Smooth muscle cell (in vitro differentiated cells): ENCODE results near the gene NNT. TPM values are rescaled to one million over a fixed set of nuclear protein-coding genes. Genes with fewer than 3 reads are reported as not detected.

Experiments
- DNase-seq: peaks from one replicate; lab custom pipeline; 2025; ENCODE audit not compliant: unreplicated experiment; lab: John Stamatoyannopoulos, UW
- H2AFZ ChIP-seq: fragments of 200-600 bp; sonication (generic); 2 replicates; pipeline ENCODE4 v1.6.0; 2016; ENCODE audit warnings: antibody characterized with exemption, low read depth, mild to moderate bottlenecking
- H3F3A ChIP-seq: fragments of 200-600 bp; sonication (generic); 2 replicates; pipeline ENCODE4 v1.6.0; 2017; ENCODE audit warnings: antibody characterized with exemption, low read depth
- H3K27ac ChIP-seq: fragments of 200-600 bp; sonication (generic); 2 replicates; pipeline ENCODE4 v1.5.1; 2016; ENCODE audit warnings: low read depth, mild to moderate bottlenecking
- H3K27me3 ChIP-seq: fragments of 200-600 bp; sonication (generic); 2 replicates; pipeline ENCODE4 v1.6.1; 2016; ENCODE audit warnings: low read depth, mild to moderate bottlenecking
- H3K36me3 ChIP-seq: fragments of 200-600 bp; sonication (generic); 2 replicates; pipeline ENCODE4 v1.5.1; 2016; ENCODE audit warnings: low read depth
- H3K4me1 ChIP-seq: fragments of 200-600 bp; sonication (generic); 2 replicates; pipeline ENCODE4 v1.5.1; 2016; ENCODE audit warnings: low read depth
- H3K4me2 ChIP-seq: fragments of 200-600 bp; sonication (generic); 2 replicates; pipeline ENCODE4 v1.6.0; 2016; ENCODE audit warnings: mild to moderate bottlenecking
- H3K4me3 ChIP-seq: fragments of 200-600 bp; sonication (generic); 2 replicates; pipeline ENCODE4 v1.5.1; 2016; ENCODE audit warnings: mild to moderate bottlenecking
- H3K79me2 ChIP-seq: fragments of 200-600 bp; sonication (generic); 2 replicates; pipeline ENCODE4 v1.6.0; 2016; ENCODE audit warnings: low read depth, mild to moderate bottlenecking
- H3K9ac ChIP-seq: fragments of 200-600 bp; sonication (generic); 2 replicates; pipeline ENCODE4 v1.6.0; 2016; ENCODE audit warnings: low read depth
- H3K9me3 ChIP-seq: fragments of 200-600 bp; sonication (generic); replicated peaks from 2 replicates; pipeline ENCODE4 v1.5.1; 2016; ENCODE audit warnings: low read depth
- H4K20me1 ChIP-seq: fragments of 200-600 bp; sonication (generic); 2 replicates; pipeline ENCODE4 v1.6.0; 2016; ENCODE audit warnings: low read depth
- WGBS: methylation state at CpG from one replicate; pipeline ENCODE4 v1.1.7; 2016; ENCODE audit warnings: low lambda C conversion rate; 5-methylcytosine and 5-hydroxymethylcytosine counted together
- polyA plus RNA-seq: library from polyadenylated mRNA; unstranded; fragments of >200 nt; fragmentation: Nextera tagmentation; extraction: Ambion mirVana; gene quantifications from 2 replicates; pipeline ENCODE4 v1.2.1, GENCODE V29; 2016
- total RNA-seq: library from RNA; depleted of rRNA; stranded (reverse); fragments of >200 nt; gene quantifications from 2 replicates; pipeline ENCODE4 v1.2.3, GENCODE V29; 2014
- TF ChIP-seq, protein P1 (sequence below): fragments of 200-600 bp; sonication (generic); IDR thresholded peaks from 2 replicates; pipeline ENCODE4 v1.5.1; 2017; ENCODE audit warnings: borderline replicate concordance, mild to moderate bottlenecking, antibody characterized with exemption; ENCODE audit not compliant: insufficient read depth, poor library complexity, severe bottlenecking

The NNT gene
- total and polyA plus RNA-seq, 2 experiments from 2014 or later, result 26.8 to 49.8 TPM

DNA sequence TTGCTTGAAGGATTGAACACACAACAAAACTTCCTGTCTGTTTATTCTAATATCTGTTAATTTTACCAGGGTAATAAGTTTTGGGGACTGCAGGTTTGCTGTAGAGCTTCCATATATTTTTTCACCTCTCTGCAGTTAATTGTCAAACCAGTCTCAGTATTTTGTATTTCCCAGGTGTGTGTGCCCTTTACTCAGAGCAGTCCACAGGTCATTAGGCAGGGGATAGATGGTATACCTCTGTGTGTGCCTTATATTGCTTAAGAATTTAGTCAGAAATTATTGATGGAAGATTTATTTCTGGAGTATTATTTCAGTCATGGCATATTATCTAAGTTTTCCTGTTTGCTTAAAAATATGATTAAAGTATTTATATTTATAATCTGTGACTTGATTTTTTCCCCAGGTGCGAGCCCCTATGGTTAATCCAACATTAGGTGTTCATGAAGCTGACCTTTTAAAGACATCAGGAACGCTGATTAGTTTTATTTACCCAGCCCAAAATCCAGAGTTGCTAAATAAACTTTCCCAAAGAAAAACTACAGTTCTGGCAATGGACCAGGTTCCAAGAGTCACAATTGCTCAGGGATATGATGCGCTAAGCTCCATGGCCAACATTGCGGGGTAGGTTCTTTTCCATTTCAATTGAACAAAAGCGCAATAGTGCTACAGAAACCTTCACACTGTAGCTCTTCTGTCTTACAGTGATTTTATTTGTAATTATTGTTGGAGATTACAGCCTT lies 12.6 kb downstream of the NNT start:
- Histone ChIP-seq H3K4me1 (no peaks in the 10 kb centered on the region), H3K36me3 (peaks cover 5% of the 10 kb centered on the region)

DNA sequence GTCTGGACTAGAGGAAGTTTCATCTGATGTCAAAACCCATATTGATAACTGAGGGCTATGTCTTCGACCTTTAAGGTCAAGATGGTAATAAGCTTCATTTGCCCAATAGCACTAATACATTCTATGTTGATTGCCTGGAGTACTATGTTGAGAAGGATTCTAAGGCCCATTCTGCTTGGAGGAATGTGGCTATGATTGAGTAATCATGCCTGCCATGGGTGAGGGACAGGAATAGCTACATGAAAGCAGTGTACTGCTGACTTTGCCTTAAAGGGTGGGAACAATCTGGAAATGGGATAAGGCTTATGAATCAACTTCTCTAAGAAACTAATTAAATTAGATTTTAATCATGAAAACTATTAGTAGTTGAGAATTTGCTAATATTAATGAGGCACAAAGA lies 13.6 kb downstream of the NNT start:
- H4K20me1 ChIP-seq, result no peaks in the 10 kb centered on the region
- H3K79me2 ChIP-seq, result no peaks in the 10 kb centered on the region
- DNase-seq, result no peak
- no peaks in the 10 kb centered on the region for H3K9me3 ChIP-seq
- H3K4me2 ChIP-seq, result no peak overlapping the region
- no peak overlapping the region for H3K27ac ChIP-seq
- H3K4me1 ChIP-seq, result no peaks in the 10 kb centered on the region
- H2AFZ ChIP-seq, result no peak overlapping the region
- H3K36me3 ChIP-seq, result peaks cover 3% of the 10 kb centered on the region
- no peak overlapping the region for H3K4me3 ChIP-seq
- no peaks in the 10 kb centered on the region for H3F3A ChIP-seq
- TF ChIP-seq, protein P1, sequence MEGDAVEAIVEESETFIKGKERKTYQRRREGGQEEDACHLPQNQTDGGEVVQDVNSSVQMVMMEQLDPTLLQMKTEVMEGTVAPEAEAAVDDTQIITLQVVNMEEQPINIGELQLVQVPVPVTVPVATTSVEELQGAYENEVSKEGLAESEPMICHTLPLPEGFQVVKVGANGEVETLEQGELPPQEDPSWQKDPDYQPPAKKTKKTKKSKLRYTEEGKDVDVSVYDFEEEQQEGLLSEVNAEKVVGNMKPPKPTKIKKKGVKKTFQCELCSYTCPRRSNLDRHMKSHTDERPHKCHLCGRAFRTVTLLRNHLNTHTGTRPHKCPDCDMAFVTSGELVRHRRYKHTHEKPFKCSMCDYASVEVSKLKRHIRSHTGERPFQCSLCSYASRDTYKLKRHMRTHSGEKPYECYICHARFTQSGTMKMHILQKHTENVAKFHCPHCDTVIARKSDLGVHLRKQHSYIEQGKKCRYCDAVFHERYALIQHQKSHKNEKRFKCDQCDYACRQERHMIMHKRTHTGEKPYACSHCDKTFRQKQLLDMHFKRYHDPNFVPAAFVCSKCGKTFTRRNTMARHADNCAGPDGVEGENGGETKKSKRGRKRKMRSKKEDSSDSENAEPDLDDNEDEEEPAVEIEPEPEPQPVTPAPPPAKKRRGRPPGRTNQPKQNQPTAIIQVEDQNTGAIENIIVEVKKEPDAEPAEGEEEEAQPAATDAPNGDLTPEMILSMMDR, result no peak
- H3K9ac ChIP-seq, result no peak overlapping the region
- no peaks in the 10 kb centered on the region for H3K27me3 ChIP-seq
- WGBS, result 93% methylated on average over 1 of the region's 1 CpG

More for the DNA sequence above, 12.6 kb downstream of the NNT start:
- Histone ChIP-seq H3K79me2 (no peaks in the 10 kb centered on the region), H3K9ac (no peak overlapping the region), H3K4me2 (no peak overlapping the region), H3K27me3 (no peaks in the 10 kb centered on the region), H2AFZ (no peak overlapping the region), H3K27ac (no peak overlapping the region), H3F3A (no peaks in the 10 kb centered on the region), H3K9me3 (no peaks in the 10 kb centered on the region), H3K4me3 (no peak overlapping the region), H4K20me1 (no peaks in the 10 kb centered on the region)
- no peak for DNase-seq
- TF ChIP-seq, protein P1, result no peak
- WGBS, result 95% methylated on average over 5 of the region's 5 CpGs

DNA sequence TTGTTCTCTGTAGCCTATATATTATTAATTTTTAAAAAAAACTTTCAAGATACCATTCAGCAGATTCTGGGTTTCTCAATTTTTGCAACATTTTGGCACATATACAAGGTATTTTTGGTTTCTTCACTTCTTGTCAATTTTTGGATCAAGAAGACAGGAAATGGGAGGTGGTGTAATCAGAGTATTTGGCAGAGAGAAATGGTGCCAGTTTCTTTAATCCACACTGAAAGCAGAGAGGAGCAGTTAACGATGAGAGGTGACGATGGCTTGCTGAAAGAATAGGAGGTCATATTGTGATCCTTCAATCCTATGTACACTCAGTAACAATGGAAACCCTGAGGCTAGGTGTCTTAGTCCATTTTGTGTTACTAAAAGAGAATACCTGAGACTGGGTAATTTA lies 16.4 kb downstream of the NNT start:
- WGBS, result 98% methylated on average over 2 of the region's 2 CpGs
- no peak overlapping the region for H2AFZ ChIP-seq

More for the DNA sequence above, 16.4 kb downstream of the NNT start:
- Histone ChIP-seq H3F3A (no peaks in the 10 kb centered on the region), H3K4me1 (no peaks in the 10 kb centered on the region), H3K9ac (no peak overlapping the region), H3K27ac (no peak overlapping the region), H4K20me1 (no peaks in the 10 kb centered on the region), H3K4me3 (no peak overlapping the region), H3K4me2 (no peak overlapping the region), H3K36me3 (no peaks in the 10 kb centered on the region), H3K79me2 (no peaks in the 10 kb centered on the region), H3K27me3 (no peaks in the 10 kb centered on the region), H3K9me3 (no peaks in the 10 kb centered on the region)
- TF ChIP-seq, protein P1, result no peak
- DNase-seq, result no peak
